Cardiac ventricle fibroblast (primary cell): ENCODE measurements around the gene WDR45B. TPM values are rescaled to one million over a fixed set of nuclear protein-coding genes. Genes with fewer than 3 reads are reported as not detected.

Experiments used
- total RNA-seq: library from RNA; depleted of rRNA; stranded (reverse); fragments of >200 nt; gene quantifications from 2 replicates; pipeline ENCODE4 v1.2.3, GENCODE V29; 2015

Gene WDR45B
- total RNA-seq = 51.1 and 53.0 TPM in 2 replicates

GRCh38 chr17:82648165-82648668 lies at the start of gene WDR45B:
TSS of gene WDR45B (minus strand) at chr17:82648444. CDS start at chr17:82648340, 104 bp downstream.

Other genes with a start within 250 kb of the WDR45B start
- gene HEXD, start 230.1 kb downstream of the WDR45B start, total RNA-seq = 6.9 and 13.8 TPM in 2 replicates
- gene OGFOD3, start 229.9 kb downstream of the WDR45B start, total RNA-seq = 30.7 and 42.5 TPM in 2 replicates
- 42.2 and 67.1 TPM in 2 replicates for gene CYBC1, start 197.7 kb downstream of the WDR45B start, total RNA-seq
- 16.7 and 20.0 TPM in 2 replicates for gene NARF, start 189.7 kb downstream of the WDR45B start, total RNA-seq
- gene FOXK2, start 128.7 kb downstream of the WDR45B start, total RNA-seq = 23.2 and 24.8 TPM in 2 replicates
- gene RAB40B, start 50.3 kb upstream of the WDR45B start, total RNA-seq = 10.7 and 18.3 TPM in 2 replicates
- gene FN3KRP, start 68.3 kb upstream of the WDR45B start, total RNA-seq = 15.8 and 16.0 TPM in 2 replicates
- 0.68 and 5.1 TPM in 2 replicates for gene FN3K, start 87.2 kb upstream of the WDR45B start, total RNA-seq
- gene TBCD, start 103.6 kb upstream of the WDR45B start, total RNA-seq = 34.0 and 41.5 TPM in 2 replicates
- not detected in 2 replicates for gene ZNF750, start 191.6 kb upstream of the WDR45B start, total RNA-seq